DMS 273 treated with DMSO at 0.1 percent for 48 hours (cell line): ENCODE measurements around the gene SLC7A7.
A peak's percentile ranks its signal among the peaks of the same experiment; 100 is the strongest.
"Not testable (repeated sequence)": the region's sequence is repeated elsewhere in the genome, so short reads cannot be mapped to it uniquely, and the experiment has no call there.

Experiments used
- DNase-seq: peaks from one replicate; lab custom pipeline; 2025; lab: John Stamatoyannopoulos, UW

SLC7A7 gene

GRCh38 chr14:22814941-22815713 is at the start of gene SLC7A7:
Gene SLC7A7 (minus strand): TSS chr14:22815435. CDS start chr14:22813398, 2,037 bp downstream.
- DNase-seq: no peak

GRCh38 chr14:22864979-22865378 is 49.7 kb upstream of the SLC7A7 start:
- no peak for DNase-seq

- no peak for DNase-seq
Measured at GRCh38 chr14:22861651-22862050, 46.4 kb upstream of the SLC7A7 start.

- DNase-seq: not testable (repeated sequence)
Measured at GRCh38 chr14:22860377-22860776, 45.1 kb upstream of the SLC7A7 start.

GRCh38 chr14:22856428-22856827 is 41.2 kb upstream of the SLC7A7 start:
- no peak for DNase-seq

GRCh38 chr14:22854963-22855724 is 39.9 kb upstream of the SLC7A7 start:
- DNase-seq: no peak

- not testable (repeated sequence) for DNase-seq
Measured at GRCh38 chr14:22854296-22854695, 39.1 kb upstream of the SLC7A7 start.

GRCh38 chr14:22852940-22853767 is 37.9 kb upstream of the SLC7A7 start:
- DNase-seq: peak; percentile 90

- no peak for DNase-seq
Measured at GRCh38 chr14:22852599-22852939, 37.3 kb upstream of the SLC7A7 start.

GRCh38 chr14:22852178-22852577 is 36.9 kb upstream of the SLC7A7 start:
- DNase-seq: not testable (repeated sequence)

GRCh38 chr14:22850944-22851764 is 35.9 kb upstream of the SLC7A7 start:
- DNase-seq: no peak

GRCh38 chr14:22849212-22849819 is 34.1 kb upstream of the SLC7A7 start:
- DNase-seq: no peak

GRCh38 chr14:22848351-22849164 is 33.3 kb upstream of the SLC7A7 start:
- no peak for DNase-seq

GRCh38 chr14:22847661-22848341 is 32.6 kb upstream of the SLC7A7 start:
- DNase-seq: no peak

- no peak for DNase-seq
Measured at GRCh38 chr14:22846811-22847307, 31.6 kb upstream of the SLC7A7 start.

- DNase-seq: no peak
Measured at GRCh38 chr14:22845821-22846625, 30.8 kb upstream of the SLC7A7 start.

- no peak for DNase-seq
Measured at GRCh38 chr14:22845103-22845394, 29.8 kb upstream of the SLC7A7 start.

GRCh38 chr14:22844221-22845102 is 29.2 kb upstream of the SLC7A7 start:
- no peak for DNase-seq
